SK-N-SH treated with all-trans-retinoic acid at 6 μM for 48 hours (cell line): ENCODE measurements around the gene EFNA3.

Source experiments
- ATAC-seq: fragments of 200-7000 bp; cut with Tn5 transposase; 3 replicates; pipeline ENCODE4 v1.9.1; 2020; ENCODE audit warnings: mild to moderate bottlenecking, moderate library complexity
- ARNTL ChIP-seq: fragments of 450-650 bp; formaldehyde crosslinking; IDR thresholded peaks from 2 replicates; pipeline ENCODE4 v1.5.0; 2020; ENCODE audit warnings: low read depth, mild to moderate bottlenecking, moderate library complexity, borderline replicate concordance
- BACH2 ChIP-seq: fragments of 250-450 bp; sonication (Bioruptor Pico); IDR thresholded peaks from 2 replicates; pipeline ENCODE4 v1.9.0; 2021; ENCODE audit warnings: mild to moderate bottlenecking, borderline replicate concordance
- CSDC2 ChIP-seq: fragments of 250-450 bp; sonication (Bioruptor Pico); IDR thresholded peaks from 2 replicates; pipeline ENCODE4 v1.5.0; 2020; ENCODE audit warnings: mild to moderate bottlenecking, moderate library complexity
- ESRRG ChIP-seq: fragments of 250-450 bp; sonication (Bioruptor Pico); IDR thresholded peaks from 2 replicates; pipeline ENCODE4 v1.6.1; 2021; ENCODE audit warnings: mild to moderate bottlenecking
- ISL1 ChIP-seq: fragments of 250-450 bp; sonication (Bioruptor Pico); IDR thresholded peaks from 2 replicates; pipeline ENCODE4 v2.1.2; 2022; ENCODE audit warnings: mild to moderate bottlenecking, moderate library complexity
- PPARA ChIP-seq: fragments of 250-450 bp; sonication (Bioruptor Pico); IDR thresholded peaks from 2 replicates; pipeline ENCODE4 v1.5.0; 2020; ENCODE audit warnings: mild to moderate bottlenecking, borderline replicate concordance
- RARB ChIP-seq: fragments of 250-450 bp; sonication (Bioruptor Pico); IDR thresholded peaks from 2 replicates; pipeline ENCODE4 v1.8.0; 2021; ENCODE audit warnings: mild to moderate bottlenecking, moderate library complexity
- SNAI2 ChIP-seq: fragments of 250-450 bp; sonication (Bioruptor Pico); IDR thresholded peaks from 2 replicates; pipeline ENCODE4 v1.5.0; 2020; ENCODE audit warnings: mild to moderate bottlenecking, moderate library complexity
- TCF4 ChIP-seq: fragments of 250-450 bp; sonication (Bioruptor Pico); IDR thresholded peaks from 2 replicates; pipeline ENCODE4 v1.8.0; 2021; ENCODE audit warnings: mild to moderate bottlenecking, moderate library complexity, borderline replicate concordance
- ZC3H10 ChIP-seq: fragments of 250-450 bp; sonication (Bioruptor Pico); IDR thresholded peaks from 2 replicates; pipeline ENCODE4 v1.5.1; 2021; ENCODE audit warnings: mild to moderate bottlenecking, moderate library complexity
- ZFP3 ChIP-seq: fragments of 250-450 bp; sonication (Bioruptor Pico); IDR thresholded peaks from 2 replicates; pipeline ENCODE4 v1.5.0; 2020; ENCODE audit warnings: mild to moderate bottlenecking, moderate library complexity
- ZFP30 ChIP-seq: fragments of 450-650 bp; formaldehyde crosslinking; IDR thresholded peaks from 2 replicates; pipeline ENCODE4 v1.5.0; 2022; ENCODE audit warnings: mild to moderate bottlenecking, moderate library complexity
- ZNF565 ChIP-seq: fragments of 450-650 bp; formaldehyde crosslinking; conservative IDR thresholded peaks from 2 replicates; pipeline ENCODE4 v1.5.0; 2020; ENCODE audit warnings: low read depth, mild to moderate bottlenecking, moderate library complexity
- ZNF70 ChIP-seq: fragments of 450-650 bp; formaldehyde crosslinking; IDR thresholded peaks from 2 replicates; pipeline ENCODE4 v1.5.0; 2020; ENCODE audit warnings: mild to moderate bottlenecking, moderate library complexity
- ZNF8 ChIP-seq: fragments of 450-650 bp; formaldehyde crosslinking; IDR thresholded peaks from 2 replicates; pipeline ENCODE4 v1.5.0; 2020; ENCODE audit warnings: mild to moderate bottlenecking, moderate library complexity
- TF ChIP-seq, protein P1 (sequence below): fragments of 250-450 bp; sonication (Bioruptor Pico); IDR thresholded peaks from 2 replicates; pipeline ENCODE4 v1.8.0; 2020; ENCODE audit warnings: mild to moderate bottlenecking, moderate library complexity, borderline replicate concordance
- TF ChIP-seq, protein P2 (sequence below): fragments of 250-450 bp; sonication (Bioruptor Pico); IDR thresholded peaks from 2 replicates; pipeline ENCODE4 v1.5.0; 2020; ENCODE audit warnings: mild to moderate bottlenecking, moderate library complexity
- TF ChIP-seq, protein P3 (sequence below): fragments of 250-450 bp; sonication (Bioruptor Pico); IDR thresholded peaks from 2 replicates; pipeline ENCODE4 v1.5.1; 2020; ENCODE audit warnings: low read depth, mild to moderate bottlenecking, moderate library complexity
- TF ChIP-seq, protein P4 (sequence below): fragments of 250-450 bp; sonication (Bioruptor Pico); IDR thresholded peaks from 2 replicates; pipeline ENCODE4 v1.8.0; 2021; ENCODE audit warnings: low read depth, mild to moderate bottlenecking, moderate library complexity, borderline replicate concordance

The EFNA3 gene

GRCh38 chr1:155066777-155067176 is 11.9 kb upstream of the EFNA3 start:
- ATAC-seq: no peak
- TF ChIP-seq, protein P1, sequence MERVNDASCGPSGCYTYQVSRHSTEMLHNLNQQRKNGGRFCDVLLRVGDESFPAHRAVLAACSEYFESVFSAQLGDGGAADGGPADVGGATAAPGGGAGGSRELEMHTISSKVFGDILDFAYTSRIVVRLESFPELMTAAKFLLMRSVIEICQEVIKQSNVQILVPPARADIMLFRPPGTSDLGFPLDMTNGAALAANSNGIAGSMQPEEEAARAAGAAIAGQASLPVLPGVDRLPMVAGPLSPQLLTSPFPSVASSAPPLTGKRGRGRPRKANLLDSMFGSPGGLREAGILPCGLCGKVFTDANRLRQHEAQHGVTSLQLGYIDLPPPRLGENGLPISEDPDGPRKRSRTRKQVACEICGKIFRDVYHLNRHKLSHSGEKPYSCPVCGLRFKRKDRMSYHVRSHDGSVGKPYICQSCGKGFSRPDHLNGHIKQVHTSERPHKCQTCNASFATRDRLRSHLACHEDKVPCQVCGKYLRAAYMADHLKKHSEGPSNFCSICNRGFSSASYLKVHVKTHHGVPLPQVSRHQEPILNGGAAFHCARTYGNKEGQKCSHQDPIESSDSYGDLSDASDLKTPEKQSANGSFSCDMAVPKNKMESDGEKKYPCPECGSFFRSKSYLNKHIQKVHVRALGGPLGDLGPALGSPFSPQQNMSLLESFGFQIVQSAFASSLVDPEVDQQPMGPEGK (CRISPR knock-in tag): no peak
- TF ChIP-seq, protein P2, sequence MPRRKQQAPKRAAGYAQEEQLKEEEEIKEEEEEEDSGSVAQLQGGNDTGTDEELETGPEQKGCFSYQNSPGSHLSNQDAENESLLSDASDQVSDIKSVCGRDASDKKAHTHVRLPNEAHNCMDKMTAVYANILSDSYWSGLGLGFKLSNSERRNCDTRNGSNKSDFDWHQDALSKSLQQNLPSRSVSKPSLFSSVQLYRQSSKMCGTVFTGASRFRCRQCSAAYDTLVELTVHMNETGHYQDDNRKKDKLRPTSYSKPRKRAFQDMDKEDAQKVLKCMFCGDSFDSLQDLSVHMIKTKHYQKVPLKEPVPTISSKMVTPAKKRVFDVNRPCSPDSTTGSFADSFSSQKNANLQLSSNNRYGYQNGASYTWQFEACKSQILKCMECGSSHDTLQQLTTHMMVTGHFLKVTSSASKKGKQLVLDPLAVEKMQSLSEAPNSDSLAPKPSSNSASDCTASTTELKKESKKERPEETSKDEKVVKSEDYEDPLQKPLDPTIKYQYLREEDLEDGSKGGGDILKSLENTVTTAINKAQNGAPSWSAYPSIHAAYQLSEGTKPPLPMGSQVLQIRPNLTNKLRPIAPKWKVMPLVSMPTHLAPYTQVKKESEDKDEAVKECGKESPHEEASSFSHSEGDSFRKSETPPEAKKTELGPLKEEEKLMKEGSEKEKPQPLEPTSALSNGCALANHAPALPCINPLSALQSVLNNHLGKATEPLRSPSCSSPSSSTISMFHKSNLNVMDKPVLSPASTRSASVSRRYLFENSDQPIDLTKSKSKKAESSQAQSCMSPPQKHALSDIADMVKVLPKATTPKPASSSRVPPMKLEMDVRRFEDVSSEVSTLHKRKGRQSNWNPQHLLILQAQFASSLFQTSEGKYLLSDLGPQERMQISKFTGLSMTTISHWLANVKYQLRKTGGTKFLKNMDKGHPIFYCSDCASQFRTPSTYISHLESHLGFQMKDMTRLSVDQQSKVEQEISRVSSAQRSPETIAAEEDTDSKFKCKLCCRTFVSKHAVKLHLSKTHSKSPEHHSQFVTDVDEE (CRISPR knock-in tag): no peak
- TF ChIP-seq ZNF70 (CRISPR knock-in tag) (no peak), ARNTL (no peak), BACH2 (CRISPR knock-in tag) (no peak), SNAI2 (no peak), ISL1 (CRISPR knock-in tag) (no peak), ESRRG (CRISPR knock-in tag) (no peak), PPARA (CRISPR knock-in tag) (no peak), ZC3H10 (CRISPR knock-in tag) (no peak), CSDC2 (CRISPR knock-in tag) (no peak)
- TF ChIP-seq, protein P3, sequence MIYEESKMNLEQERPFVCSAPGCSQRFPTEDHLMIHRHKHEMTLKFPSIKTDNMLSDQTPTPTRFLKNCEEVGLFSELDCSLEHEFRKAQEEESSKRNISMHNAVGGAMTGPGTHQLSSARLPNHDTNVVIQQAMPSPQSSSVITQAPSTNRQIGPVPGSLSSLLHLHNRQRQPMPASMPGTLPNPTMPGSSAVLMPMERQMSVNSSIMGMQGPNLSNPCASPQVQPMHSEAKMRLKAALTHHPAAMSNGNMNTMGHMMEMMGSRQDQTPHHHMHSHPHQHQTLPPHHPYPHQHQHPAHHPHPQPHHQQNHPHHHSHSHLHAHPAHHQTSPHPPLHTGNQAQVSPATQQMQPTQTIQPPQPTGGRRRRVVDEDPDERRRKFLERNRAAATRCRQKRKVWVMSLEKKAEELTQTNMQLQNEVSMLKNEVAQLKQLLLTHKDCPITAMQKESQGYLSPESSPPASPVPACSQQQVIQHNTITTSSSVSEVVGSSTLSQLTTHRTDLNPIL: no peak
- TF ChIP-seq, all 23 proteins: peak for 0

- ATAC-seq: no peak
Measured at GRCh38 chr1:155068599-155068998, 10.0 kb upstream of the EFNA3 start.

GRCh38 chr1:155069551-155070157 is 9.0 kb upstream of the EFNA3 start:
- TF ChIP-seq RARB (CRISPR knock-in tag) (no peak), ARNTL (no peak), PPARA (CRISPR knock-in tag) (no peak), ZNF565 (no peak), BACH2 (CRISPR knock-in tag) (no peak), CSDC2 (CRISPR knock-in tag) (no peak), ZNF8 (CRISPR knock-in tag) (no peak), ZFP3 (CRISPR knock-in tag) (no peak), ESRRG (CRISPR knock-in tag) (no peak), ISL1 (CRISPR knock-in tag) (no peak), ZNF70 (CRISPR knock-in tag) (no peak), ZFP30 (no peak)
- TF ChIP-seq, protein P3: no peak
- TF ChIP-seq, protein P1 (CRISPR knock-in tag): no peak
- TF ChIP-seq, protein P4, sequence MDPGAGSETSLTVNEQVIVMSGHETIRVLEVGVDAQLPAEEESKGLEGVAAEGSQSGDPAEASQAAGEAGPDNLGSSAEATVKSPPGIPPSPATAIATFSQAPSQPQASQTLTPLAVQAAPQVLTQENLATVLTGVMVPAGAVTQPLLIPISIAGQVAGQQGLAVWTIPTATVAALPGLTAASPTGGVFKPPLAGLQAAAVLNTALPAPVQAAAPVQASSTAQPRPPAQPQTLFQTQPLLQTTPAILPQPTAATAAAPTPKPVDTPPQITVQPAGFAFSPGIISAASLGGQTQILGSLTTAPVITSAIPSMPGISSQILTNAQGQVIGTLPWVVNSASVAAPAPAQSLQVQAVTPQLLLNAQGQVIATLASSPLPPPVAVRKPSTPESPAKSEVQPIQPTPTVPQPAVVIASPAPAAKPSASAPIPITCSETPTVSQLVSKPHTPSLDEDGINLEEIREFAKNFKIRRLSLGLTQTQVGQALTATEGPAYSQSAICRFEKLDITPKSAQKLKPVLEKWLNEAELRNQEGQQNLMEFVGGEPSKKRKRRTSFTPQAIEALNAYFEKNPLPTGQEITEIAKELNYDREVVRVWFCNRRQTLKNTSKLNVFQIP (CRISPR knock-in tag): no peak
- TF ChIP-seq, protein P2 (CRISPR knock-in tag): no peak
- no peak for ATAC-seq

More at GRCh38 chr1:155068599-155068998, 10.0 kb upstream of the EFNA3 start:
- no peak for TF ChIP-seq ISL1 (CRISPR knock-in tag)
- no peak for TF ChIP-seq TCF4
